PC-9 (cell line): ENCODE results near the gene CAPZA2. TPM values are rescaled to one million over a fixed set of nuclear protein-coding genes. Genes with fewer than 3 reads are reported as not detected.
A peak's percentile ranks its signal among the peaks of the same experiment; 100 is the strongest.

Experiments used
- BruUV-seq: library from RNA; stranded (reverse); fragments of 400-500 nt; replicated peaks from 2 replicates; lab custom pipeline; 2021; lab: Mats Ljungman, UMichigan
- CTCF ChIA-PET: fragments of 300-600 bp; sonication (Branson Sonifier 250); formaldehyde crosslinking; loops from one replicate; lab custom pipeline; 2022; ENCODE audit warnings: antibody characterized with exemption; lab: Charles Lee
- POLR2A ChIA-PET: fragments of 300-600 bp; sonication (Branson Sonifier 250); formaldehyde crosslinking; loops from one replicate; lab custom pipeline; 2022; ENCODE audit warnings: antibody characterized with exemption; ENCODE audit not compliant: unreplicated experiment; lab: Charles Lee
- DNase-seq, 2 experiments: peaks; one replicate each; pipeline versions ENCODE4 v3.0.0 to v3.0.0-alpha.2; 2015 to 2022; ENCODE audit warnings: mixed read lengths in 1 of 2
- H2AFZ ChIP-seq: fragments of 200-600 bp; sonication (generic); 2 replicates; pipeline ENCODE4 v1.8.1; 2017; ENCODE audit warnings: antibody characterized with exemption
- H3F3A ChIP-seq: fragments of 200-600 bp; sonication (generic); 2 replicates; pipeline ENCODE4 v1.8.1; 2017; ENCODE audit warnings: antibody characterized with exemption, mild to moderate bottlenecking, low read depth; ENCODE audit not compliant: insufficient read depth
- H3K27ac ChIP-seq: fragments of 200-600 bp; sonication (generic); 2 replicates; pipeline ENCODE4 v1.6.1; 2016; ENCODE audit warnings: mixed run types
- H3K27me3 ChIP-seq: fragments of 200-600 bp; sonication (generic); 2 replicates; pipeline ENCODE4 v1.6.1; 2016; ENCODE audit warnings: low read depth, mixed run types; ENCODE audit not compliant: insufficient read depth
- H3K36me3 ChIP-seq: fragments of 200-600 bp; sonication (generic); 2 replicates; pipeline ENCODE4 v1.6.1; 2016; ENCODE audit warnings: low read depth, mixed run types
- H3K4me1 ChIP-seq: fragments of 200-600 bp; sonication (generic); replicated peaks from 2 replicates; pipeline ENCODE4 v1.6.1; 2016; ENCODE audit warnings: mixed run types; ENCODE audit not compliant: insufficient read depth
- H3K4me2 ChIP-seq: fragments of 200-600 bp; sonication (generic); 2 replicates; pipeline ENCODE4 v1.6.1; 2017; ENCODE audit warnings: mixed run types
- H3K4me3 ChIP-seq: fragments of 200-600 bp; sonication (generic); 2 replicates; pipeline ENCODE4 v1.6.1; 2016; ENCODE audit warnings: mixed run types
- H3K79me2 ChIP-seq: fragments of 200-600 bp; sonication (generic); 2 replicates; pipeline ENCODE4 v1.6.1; 2017; ENCODE audit warnings: low read depth, mixed run types
- H3K9me2 ChIP-seq: fragments of 200-600 bp; sonication (generic); 2 replicates; pipeline ENCODE4 v1.8.1; 2017; ENCODE audit warnings: mild to moderate bottlenecking; ENCODE audit not compliant: insufficient read depth
- H3K9me3 ChIP-seq: fragments of 200-600 bp; sonication (generic); 2 replicates; pipeline ENCODE4 v1.8.1; 2016; ENCODE audit warnings: low read depth; ENCODE audit not compliant: insufficient read depth
- H4K20me1 ChIP-seq: fragments of 200-600 bp; sonication (generic); 2 replicates; pipeline ENCODE4 v1.8.1; 2017; ENCODE audit not compliant: insufficient read depth
- EZH2 ChIP-seq: fragments of 200-600 bp; sonication (generic); IDR thresholded peaks from 2 replicates; pipeline ENCODE4 v1.8.0; 2017; ENCODE audit warnings: antibody characterized with exemption, low read depth
- intact Hi-C: fragments of 100-400 bp; cut with micrococcal nuclease; formaldehyde crosslinking; loops from one replicate; pipeline ENCODE4 v1.10.0; 2022; ENCODE audit not compliant: unreplicated experiment
- total RNA-seq: library from RNA; stranded (reverse); gene quantifications from 2 replicates; pipeline ENCODE4 v1.2.3, GENCODE V29; 2021
- TF ChIP-seq, protein P1 (sequence below): fragments of 200-600 bp; sonication (generic); conservative IDR thresholded peaks from 2 replicates; pipeline ENCODE4 v1.6.1; 2017; ENCODE audit warnings: mixed run types, antibody characterized with exemption, mild to moderate bottlenecking, moderate library complexity

CAPZA2 gene
- total RNA-seq, 1 experiment from 2014 or later: 171 TPM

DNA sequence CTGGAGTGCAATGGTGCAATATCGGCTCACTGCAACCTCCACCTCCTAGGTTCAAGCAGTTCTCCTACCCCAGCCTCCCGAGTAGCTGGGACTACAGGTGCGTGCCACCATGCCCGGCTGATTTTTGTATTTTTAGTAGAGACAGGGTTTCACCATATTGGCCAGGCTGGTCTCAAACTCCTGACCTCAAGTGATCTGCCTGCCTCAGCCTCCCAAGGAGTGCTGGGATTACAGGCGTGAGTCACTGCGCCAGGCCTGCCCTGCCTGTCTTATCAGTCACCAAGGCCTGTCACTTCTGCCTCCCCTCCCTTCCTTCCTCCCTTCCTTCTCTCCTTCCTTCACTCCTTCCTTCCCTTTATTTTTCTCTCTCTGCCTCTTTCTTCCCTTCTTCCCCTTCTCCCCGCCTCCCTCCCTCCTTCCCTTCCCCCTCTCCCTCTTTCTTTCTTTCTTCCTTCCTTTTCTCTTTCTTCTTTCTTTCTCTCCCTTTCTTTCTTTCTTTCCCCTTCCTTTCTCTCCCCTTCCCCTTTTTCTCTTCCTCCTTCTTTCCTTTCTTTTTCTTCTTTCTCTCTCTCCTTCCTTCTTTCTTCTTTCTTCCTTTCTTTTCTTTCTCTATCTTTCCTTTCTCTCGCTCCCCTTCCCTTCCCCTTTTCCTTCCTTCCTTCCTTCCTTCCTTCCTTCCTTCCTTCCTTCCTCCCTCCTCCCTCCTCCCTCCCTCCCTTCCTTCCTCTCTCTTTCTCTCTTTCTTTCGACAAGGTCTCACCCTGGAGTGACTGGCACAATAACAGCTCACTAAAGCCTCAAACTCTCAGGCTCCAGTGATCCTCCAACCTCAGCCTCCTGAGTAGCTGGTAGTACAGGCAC lies 87.8 kb downstream of the CAPZA2 start:
- Histone ChIP-seq H4K20me1 (no peaks in the 10 kb centered on the region), H2AFZ (no peak overlapping the region), H3K4me3 (no peak overlapping the region), H3K79me2 (peaks cover 11% of the 10 kb centered on the region), H3K4me2 (no peak overlapping the region), H3K9me3 (no peaks in the 10 kb centered on the region), H3K9me2 (no peaks in the 10 kb centered on the region), H3K4me1 (peaks cover 16% of the 10 kb centered on the region), H3K27ac (no peak overlapping the region), H3K36me3 (no peaks in the 10 kb centered on the region), H3K27me3 (no peaks in the 10 kb centered on the region), H3F3A (no peaks in the 10 kb centered on the region)
- intact Hi-C loops: loop anchor here (5.0 kb wide), 2 partner anchors 238 to 278 kb away; partner anchors contain the start of gene MET
- CTCF ChIA-PET: no interaction called here
- POLR2A ChIA-PET: interaction anchor here (0.6 kb wide), 1 partner anchor 182 kb away, joined by 7 read pairs; no protein-coding TSS in a partner anchor
- DNase-seq: no peak
- no TSS peak for BruUV-seq
- TF ChIP-seq EZH2: no peak
- TF ChIP-seq, protein P1, sequence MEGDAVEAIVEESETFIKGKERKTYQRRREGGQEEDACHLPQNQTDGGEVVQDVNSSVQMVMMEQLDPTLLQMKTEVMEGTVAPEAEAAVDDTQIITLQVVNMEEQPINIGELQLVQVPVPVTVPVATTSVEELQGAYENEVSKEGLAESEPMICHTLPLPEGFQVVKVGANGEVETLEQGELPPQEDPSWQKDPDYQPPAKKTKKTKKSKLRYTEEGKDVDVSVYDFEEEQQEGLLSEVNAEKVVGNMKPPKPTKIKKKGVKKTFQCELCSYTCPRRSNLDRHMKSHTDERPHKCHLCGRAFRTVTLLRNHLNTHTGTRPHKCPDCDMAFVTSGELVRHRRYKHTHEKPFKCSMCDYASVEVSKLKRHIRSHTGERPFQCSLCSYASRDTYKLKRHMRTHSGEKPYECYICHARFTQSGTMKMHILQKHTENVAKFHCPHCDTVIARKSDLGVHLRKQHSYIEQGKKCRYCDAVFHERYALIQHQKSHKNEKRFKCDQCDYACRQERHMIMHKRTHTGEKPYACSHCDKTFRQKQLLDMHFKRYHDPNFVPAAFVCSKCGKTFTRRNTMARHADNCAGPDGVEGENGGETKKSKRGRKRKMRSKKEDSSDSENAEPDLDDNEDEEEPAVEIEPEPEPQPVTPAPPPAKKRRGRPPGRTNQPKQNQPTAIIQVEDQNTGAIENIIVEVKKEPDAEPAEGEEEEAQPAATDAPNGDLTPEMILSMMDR: no peak

DNA sequence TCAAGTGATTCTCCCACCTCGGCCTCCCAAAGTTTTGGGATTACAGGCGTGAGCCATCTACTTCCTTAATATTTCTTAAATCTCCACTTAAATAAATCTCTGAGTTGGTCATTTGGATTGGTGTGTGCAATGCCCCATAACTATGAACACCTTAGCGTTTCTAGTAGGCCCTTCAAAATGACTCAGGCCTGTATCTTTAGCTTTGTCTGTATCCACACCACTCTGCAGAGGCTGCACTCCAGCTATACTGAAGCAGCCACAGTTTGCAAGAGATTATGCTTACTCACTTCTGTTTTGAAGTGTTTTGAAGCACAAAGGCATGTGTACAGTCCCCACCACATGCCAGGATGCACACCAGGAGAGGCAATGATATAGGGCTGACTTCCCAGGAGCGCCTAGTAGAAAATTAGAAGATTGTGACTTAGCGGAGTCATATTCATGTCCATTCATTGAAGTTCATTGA lies 88.5 kb downstream of the CAPZA2 start:
- CTCF ChIA-PET: no interaction called here
- H3K4me2 ChIP-seq: no peak overlapping the region
- 0 out of 2 replicates have a peak, but pooled peaks cover 3% of the 10 kb centered on the region for H4K20me1 ChIP-seq
- no peaks in the 10 kb centered on the region for H3F3A ChIP-seq
- H3K27me3 ChIP-seq: no peaks in the 10 kb centered on the region
- POLR2A ChIA-PET: interaction anchor here (0.6 kb wide), 1 partner anchor 182 kb away, joined by 7 read pairs; no protein-coding TSS in a partner anchor
- H3K4me1 ChIP-seq: peaks cover 24% of the 10 kb centered on the region
- intact Hi-C loops: loop anchor here (5.0 kb wide), 2 partner anchors 239 to 279 kb away; partner anchors contain the start of gene MET
- no peak overlapping the region for H3K27ac ChIP-seq
- no peaks in the 10 kb centered on the region for H3K9me3 ChIP-seq
- H3K4me3 ChIP-seq: no peak overlapping the region
- H3K79me2 ChIP-seq: peaks cover 18% of the 10 kb centered on the region
- no peaks in the 10 kb centered on the region for H3K9me2 ChIP-seq
- H2AFZ ChIP-seq: no peak overlapping the region
- H3K36me3 ChIP-seq: no peaks in the 10 kb centered on the region
- DNase-seq: no peak
- no TSS peak for BruUV-seq
- no peak for TF ChIP-seq EZH2
- TF ChIP-seq, protein P1: no peak

DNA sequence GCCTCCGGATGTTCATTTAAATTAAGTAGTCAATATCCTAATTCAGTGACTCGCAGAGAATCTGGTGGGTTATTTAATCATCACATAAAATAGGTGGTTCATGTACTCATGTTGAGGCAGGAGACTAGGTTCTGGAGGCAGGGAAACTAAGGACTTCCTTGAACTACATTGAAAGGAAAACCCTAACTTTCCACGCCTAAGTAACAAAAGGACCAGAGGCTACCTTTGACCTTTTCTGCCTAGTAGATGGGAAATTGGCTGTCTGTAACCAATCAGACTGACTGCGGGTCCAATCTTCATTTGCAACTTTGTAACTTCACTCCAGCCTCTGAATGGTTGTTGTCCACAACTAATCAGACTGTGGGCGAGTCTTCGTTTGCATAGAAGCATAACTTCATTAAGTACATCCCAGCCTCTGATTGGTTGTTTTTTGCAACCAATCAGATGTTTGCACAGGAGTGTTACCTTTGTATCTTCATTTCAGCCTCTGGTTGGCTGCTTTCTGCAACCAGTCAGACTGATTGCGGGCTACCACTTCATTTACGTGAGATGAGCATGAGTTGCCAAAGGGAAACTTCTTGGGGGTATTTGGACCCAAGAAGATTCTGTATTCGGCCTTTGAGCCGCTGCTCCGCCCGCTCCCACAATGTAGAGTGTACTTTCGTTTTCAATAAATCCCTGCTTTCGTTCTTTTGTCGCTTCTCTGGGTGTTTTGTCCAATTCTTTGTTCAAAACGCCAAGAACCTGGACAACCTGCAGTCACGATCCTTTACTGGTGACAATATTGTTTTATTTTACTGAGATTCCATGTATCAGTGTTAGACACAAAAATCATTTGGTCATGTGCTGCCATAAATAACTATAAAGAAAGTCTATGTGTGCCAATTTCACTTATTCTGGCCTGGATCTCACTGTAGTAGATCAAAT lies 89.2 kb downstream of the CAPZA2 start:
- Histone ChIP-seq H3K27me3 (no peaks in the 10 kb centered on the region), H3K4me2 (peak overlapping the region; percentile 97), H2AFZ (peak overlapping the region; percentile 68; the same call in 1 of the 2 replicates), H3K9me2 (no peaks in the 10 kb centered on the region), H3K4me1 (peaks cover 24% of the 10 kb centered on the region), H3K27ac (no peak overlapping the region), H4K20me1 (0 out of 2 replicates have a peak, but pooled peaks cover 3% of the 10 kb centered on the region), H3K36me3 (no peaks in the 10 kb centered on the region), H3F3A (no peaks in the 10 kb centered on the region), H3K79me2 (peaks cover 25% of the 10 kb centered on the region), H3K4me3 (peak overlapping the region; percentile 95; the same call in 1 of the 2 replicates), H3K9me3 (no peaks in the 10 kb centered on the region)
- TF ChIP-seq, protein P1: no peak
- TF ChIP-seq EZH2: no peak
- no TSS peak for BruUV-seq
- POLR2A ChIA-PET: no interaction called here
- intact Hi-C loops: loop anchor here (5.0 kb wide), 2 partner anchors 239 to 279 kb away; partner anchors contain the start of gene MET
- CTCF ChIA-PET: interaction anchor here (0.6 kb wide), 1 partner anchor 336 kb away, joined by 7 read pairs; no protein-coding TSS in a partner anchor
- DNase-seq: peak in 1 of 2 experiments; percentile 17
